Thyroid gland (tissue), 4 donors: Measurements from ENCODE around the gene DLG3.

ENCODE experiments used
- CTCF ChIP-seq, 6 experiments: fragments of 200-600 bp in 3 of 6; fragments of 450-650 bp in 3 of 6; sonication (generic) in 3 of 6; IDR thresholded peaks; one replicate each; pipeline ENCODE4 v1.5.1; 2016 to 2019; ENCODE audit warnings: antibody characterized with exemption in 6 of 6, mild to moderate bottlenecking in 2 of 6, inconsistent platforms in 1 of 6, moderate library complexity in 1 of 6
- POLR2A ChIP-seq, 2 donors: fragments of 450-650 bp; IDR thresholded peaks; one replicate each; pipeline ENCODE4 v1.6.1; 2017; ENCODE audit warnings: antibody characterized with exemption in 2 of 2, mild to moderate bottlenecking in 2 of 2, moderate library complexity in 1 of 2

DNA sequence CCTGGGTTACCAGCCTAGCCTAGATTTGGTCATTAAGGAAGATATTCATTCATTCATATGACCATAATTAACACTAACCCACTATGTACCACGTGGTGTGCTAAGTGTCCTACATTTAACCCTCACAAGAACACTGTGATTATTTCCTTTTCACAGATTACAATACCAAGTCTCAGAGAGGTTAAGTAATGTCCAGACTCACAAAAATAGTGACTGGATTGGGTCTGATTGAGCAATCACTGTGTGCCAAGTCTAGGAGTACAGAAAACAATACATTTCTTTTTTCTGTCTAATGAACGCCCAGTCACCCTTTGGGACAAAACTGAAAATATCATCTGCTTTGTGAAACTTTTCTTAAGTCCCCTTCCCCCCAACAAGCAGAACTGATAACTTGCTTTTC, 7.6 kb upstream of the DLG3 start:
- TF ChIP-seq CTCF (IDR thresholded peaks at IDR 0.05) (no peak), POLR2A (IDR thresholded peaks at IDR 0.05) (no peak)
